Measurements from ENCODE around the gene CCDC186. TPM values are rescaled to one million over a fixed set of nuclear protein-coding genes. Genes with fewer than 3 reads are reported as not detected.
A peak's percentile ranks its signal among the peaks of the same experiment; 100 is the strongest.

The CCDC186 gene
- polyA plus RNA-seq (ENCODE audit: insufficient read length): 10.3 TPM

DNA sequence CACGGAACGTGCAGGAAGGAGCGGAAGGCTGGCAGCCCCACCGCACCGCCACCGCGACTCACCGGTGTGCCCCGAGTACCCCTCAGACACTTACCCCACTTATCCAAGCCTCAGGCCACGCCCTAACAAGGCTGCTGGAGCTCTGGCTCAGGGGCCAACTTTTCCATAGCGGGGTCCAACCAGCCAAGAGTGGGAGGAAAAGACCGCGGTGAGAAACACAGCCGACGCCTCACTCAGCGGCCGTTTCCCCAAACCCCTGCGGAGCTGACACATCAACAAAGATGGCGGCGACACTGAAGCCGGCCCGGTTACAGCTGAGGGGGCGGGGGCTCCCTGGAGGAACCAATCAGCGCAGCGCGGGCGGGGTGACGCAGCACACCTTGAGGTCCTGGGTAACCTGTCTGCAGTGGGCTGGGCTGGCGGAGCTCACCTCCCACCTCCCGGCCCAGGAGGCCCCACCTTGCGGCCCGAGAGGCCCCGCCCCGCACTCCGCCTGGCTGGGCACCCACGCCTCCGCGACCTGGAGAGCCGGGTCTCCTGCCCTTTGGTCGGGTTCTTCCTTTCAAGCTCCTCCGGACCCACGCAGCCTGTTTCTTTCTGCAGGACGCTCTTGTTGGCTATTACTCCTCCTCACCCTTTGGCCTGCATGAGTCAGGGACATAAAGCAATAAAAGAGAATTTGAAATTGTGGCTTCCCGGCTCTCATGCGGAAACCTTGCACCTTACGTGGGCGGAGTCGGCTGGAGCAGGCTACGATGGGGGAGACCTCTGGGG, at the start of gene CCDC186:
CCDC186 (minus strand) TSS at position 283 of the 774 bp plus-strand sequence. CDS start 10,935 bp downstream, outside the sequence.
- peak; percentile 85 for DNase-seq

DNA sequence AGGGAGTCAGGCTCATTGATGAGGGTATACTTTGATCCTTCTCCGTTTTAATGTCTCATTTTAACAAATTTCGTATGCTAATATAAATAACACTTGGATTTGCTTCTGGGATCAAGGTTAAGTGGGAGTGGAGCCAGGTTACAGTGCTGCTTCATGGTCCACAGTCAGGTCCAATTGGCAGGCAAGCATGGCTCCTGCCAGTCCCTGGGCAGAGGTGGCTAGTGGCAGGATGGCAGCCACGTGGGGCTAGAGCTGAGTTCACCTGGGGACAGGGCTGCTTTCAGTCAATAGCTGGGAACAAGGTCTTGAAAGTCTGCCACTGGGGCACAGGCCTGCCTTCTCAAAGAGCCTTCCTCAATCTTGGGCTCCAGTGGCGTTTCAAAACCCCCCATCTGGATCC, 49.1 kb upstream of the CCDC186 start:
- no peak for DNase-seq

DNA sequence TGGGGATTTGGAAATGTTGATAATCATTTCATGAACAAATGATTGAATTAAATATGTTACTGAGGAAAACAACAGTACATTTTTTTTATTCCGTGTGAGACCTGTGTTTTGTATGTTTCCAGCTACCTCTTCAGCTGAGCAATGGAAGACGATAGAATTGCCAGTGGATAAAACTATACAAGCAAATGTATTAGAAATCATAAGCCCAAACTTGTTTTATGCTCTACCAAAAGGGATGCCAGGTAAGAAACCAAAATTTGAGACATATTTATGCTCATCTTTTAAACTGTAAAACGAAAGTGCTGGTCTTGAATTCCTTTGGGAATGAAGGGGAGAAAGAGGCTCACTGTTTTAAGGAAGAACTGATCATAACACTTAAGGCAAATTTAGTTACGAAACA, 47.2 kb upstream of the CCDC186 start:
- DNase-seq: no peak

DNA sequence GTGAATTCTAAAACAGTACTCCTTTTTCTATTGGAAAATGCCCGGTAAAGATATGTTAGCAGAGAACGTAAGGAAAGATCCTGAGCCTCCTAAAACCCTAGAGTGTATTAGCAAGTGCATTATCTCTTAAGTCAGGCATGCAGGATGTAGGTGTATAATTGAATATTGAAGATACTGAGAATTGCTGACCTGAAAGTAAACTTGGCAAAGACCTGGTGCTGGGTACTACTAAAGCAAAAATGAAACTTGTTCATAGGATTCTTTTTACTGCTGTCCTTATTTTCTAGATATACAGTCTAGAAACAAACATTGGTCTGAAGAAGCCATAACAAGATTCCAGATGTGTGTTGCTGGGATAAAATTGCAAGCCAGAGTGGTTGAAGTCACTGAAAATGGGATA, 46.3 kb upstream of the CCDC186 start:
- DNase-seq: no peak

DNA sequence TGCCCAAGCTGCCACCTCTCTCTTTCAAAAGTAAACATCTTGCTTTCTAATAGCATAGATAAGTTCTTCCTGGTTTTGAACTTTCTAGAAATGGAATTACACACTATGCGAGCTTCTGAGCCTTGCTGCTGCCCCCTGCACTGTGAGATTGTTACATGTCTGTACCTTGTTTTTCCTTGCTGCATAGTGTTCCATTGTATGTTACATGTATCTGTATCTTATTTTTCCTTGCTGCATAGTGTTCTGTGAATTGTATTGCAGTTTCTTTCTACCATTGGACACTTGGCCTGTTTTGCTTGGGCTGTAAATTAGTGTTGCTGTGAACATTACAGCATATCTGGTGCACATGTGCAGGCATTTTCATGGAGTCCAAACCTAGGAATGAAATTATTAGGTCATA, 41.0 kb upstream of the CCDC186 start:
- DNase-seq: no peak

DNA sequence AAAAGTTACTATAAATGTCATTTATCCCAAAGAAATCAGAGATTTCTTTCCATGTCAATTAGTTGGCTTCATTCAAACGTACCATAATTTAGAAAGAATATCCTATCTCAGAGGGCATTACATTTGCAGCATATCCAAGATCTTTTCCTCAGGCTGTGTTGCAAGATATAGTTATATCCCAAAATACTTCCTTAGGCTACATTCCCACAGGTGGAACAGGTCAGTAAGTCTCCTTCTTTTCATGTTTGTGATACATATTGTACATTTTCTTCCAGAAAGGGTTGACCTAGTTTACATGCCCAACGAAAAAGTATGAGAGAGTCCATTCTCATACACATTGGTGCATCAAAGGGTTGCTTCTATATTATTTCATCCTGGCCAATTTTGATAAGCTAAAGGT, 38.1 kb upstream of the CCDC186 start:
- no peak for DNase-seq

DNA sequence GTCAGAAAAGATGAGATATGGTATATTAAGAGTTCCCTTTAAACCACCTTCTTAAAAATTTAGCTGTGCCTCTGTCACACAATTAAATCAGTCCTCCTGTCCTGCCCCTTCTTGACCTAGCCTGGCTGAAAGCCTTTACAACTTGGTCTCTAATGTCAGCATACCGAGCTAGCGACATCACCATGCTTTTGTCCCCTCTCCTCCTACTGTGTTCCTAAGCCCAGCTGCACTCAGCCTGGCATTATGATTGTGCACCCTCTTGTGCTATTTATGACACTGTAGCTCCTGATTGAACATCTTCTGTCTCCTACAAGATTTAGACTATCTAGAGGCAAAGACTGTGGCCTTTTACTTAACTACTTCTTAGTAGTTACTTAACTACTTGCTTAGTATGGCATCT, 34.3 kb upstream of the CCDC186 start:
- no peak for DNase-seq

DNA sequence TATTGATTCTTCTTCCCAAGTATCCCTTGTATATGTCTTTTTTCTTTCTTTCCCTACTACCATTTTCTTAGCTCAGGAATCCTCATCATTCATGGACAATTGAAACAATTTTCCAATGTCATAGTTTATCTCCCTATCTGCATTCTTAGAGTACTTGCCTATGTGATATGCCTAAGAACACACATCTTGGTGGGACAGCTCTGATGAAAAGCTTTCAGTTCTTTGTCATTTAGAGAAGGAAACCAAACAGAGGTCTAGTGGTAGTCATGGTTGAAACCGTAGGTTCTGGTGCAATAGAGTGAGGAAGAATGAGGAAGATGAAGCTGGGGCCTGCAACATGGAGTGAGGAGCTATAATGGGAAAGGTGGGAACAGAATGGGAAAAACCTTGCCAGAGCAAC, 33.3 kb upstream of the CCDC186 start:
- no peak for DNase-seq

DNA sequence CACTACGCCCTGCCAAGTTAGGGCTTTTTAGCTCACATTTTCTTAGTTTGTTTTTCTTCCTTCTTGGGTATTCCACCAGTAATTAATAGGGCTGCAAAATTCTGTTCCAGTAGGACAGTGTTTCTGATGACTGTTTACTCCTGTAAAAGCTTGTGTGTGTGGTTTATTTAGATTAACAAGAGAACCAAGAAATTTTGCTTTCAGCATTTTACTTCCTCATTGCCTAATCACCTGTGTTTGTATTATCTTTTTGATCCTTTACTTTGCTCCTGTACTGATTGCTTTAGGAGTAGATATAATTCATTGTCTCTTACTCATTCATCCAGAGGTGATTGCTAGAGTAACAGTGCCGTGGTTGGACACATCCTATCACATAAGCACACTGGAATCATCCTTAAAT, 32.9 kb upstream of the CCDC186 start:
- DNase-seq: no peak

DNA sequence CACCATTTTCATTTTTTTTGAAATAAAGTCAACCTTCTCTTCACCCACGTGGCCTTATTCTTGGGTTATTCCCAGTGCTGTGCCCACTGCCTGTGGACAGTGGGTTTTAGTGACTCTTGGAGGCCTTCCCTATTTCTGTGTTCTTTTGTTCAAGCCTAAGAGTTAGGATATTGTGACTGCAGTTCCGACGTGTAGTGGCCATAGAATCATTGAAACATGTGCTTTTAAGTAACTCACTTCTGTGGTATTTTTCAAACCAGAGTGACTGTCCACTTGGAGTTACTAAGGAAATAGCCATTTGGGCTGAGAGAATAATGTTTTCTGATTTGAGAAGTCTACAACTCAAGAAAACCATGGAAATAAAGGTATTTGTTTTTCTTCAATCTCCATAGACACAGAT, 28.8 kb upstream of the CCDC186 start:
- DNase-seq: no peak

DNA sequence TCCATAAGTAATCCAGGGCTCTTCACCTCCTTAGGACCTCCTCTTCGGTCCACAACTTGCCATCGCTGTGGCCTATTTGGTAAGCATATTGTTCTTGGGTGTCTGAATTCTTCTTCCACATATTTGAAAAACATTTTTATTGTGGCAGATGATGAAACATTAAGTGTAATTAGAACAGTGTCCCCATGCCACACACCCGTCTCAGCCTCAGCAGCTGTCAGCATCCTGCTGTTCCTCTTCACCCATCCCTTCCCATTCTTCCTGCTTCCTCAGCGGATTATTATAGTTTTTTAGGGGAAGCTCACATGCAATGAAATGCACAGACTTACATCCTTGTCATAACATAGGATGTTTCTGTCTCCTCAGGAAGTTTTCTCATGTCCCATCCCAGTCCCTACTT, 25.2 kb upstream of the CCDC186 start:
- no peak for DNase-seq

DNA sequence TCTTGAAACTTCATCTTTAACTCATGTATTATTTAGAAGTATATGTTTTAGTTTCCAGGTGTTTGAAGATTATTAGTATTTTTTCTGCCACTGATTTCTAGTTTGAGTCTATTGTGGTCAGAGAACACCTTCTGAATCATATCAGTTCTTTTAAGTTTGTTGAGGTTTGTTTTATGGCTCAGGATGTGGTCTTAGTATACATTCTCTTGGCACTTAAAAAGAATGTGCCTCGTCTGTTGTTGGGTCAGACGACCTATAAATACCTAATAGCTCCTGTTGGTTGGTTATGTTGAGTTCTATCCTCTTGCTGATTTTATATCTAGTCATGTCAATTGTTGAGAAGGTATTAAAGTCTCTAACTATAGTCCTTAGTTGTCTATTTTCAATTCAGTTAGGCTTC, 21.1 kb upstream of the CCDC186 start:
- no peak for DNase-seq

DNA sequence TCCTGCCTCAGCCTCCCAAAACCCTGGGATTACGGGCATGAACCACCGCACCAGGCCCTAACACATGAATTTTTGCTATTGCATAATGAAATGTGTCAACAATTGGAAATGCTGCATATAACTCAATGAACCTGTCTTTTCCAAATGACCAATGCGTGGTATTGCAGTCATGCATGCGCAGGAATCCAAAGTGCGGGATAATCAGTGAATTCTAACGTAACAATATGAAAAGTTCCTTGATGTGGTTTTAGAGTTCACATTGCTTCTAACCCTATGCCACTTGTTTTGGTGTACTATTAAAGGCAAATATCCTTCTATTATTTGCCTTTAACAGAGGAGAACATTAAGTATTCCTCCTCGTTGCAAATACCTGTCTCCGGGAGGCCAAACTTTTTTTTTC, 15.7 kb upstream of the CCDC186 start:
- no peak for DNase-seq

DNA sequence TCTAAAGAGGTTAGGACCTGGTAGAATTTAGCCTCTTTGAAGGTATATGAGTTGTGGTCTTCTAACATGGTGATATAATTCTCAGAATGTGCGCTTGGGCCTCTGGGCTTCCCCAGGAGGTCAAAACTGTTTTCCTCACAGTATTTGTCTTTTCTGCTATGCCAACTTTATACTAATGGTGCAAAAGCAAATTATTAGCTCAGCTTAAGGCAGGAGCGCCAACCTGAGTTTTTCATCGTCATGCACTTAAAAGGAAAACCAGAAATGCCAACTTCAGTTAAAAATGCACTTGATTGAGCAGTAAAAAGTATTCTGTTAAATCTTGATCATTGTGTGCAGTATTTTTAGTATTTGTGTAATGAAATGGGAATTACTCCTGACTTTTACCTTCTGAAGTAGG, 14.9 kb upstream of the CCDC186 start:
- no peak for DNase-seq

DNA sequence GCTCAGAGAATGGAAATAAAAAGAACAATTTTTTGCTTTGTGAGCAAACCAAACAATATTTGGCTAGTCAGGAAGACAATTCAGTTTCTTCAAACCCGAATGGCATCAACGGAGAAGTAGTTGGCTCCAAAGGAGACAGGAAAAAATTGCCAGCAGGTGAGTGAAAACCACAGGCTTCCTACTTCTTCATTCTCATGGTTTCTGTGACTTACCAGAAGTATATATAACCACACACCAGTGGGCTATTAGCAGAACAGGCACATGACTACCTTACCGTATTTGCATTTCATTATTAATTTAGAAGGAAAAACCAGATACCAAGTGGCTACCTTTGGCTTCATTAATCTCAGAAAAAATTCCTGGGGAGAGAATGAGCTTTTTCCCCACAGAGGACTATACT, 14.0 kb upstream of the CCDC186 start:
- no peak for DNase-seq

DNA sequence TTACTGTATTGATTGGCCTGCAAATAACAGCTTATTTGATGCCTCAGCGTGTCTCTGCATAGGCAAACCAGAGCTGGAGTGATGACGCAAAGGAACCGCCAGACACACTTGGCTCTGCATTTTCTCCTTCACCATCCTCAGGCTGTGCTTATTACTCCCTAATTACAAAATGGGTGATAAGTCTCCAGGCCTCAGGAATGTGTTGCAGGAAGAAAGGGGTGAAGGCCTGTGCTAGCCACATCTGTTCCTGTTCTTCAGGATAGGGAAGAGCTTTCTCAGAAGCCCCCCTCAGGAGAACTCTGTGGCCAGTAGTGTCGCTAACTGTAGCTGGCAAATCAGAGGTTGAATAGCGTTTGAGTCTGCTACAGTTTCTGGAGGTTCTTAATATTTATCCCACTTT, 10.3 kb upstream of the CCDC186 start:
- no peak for DNase-seq

DNA sequence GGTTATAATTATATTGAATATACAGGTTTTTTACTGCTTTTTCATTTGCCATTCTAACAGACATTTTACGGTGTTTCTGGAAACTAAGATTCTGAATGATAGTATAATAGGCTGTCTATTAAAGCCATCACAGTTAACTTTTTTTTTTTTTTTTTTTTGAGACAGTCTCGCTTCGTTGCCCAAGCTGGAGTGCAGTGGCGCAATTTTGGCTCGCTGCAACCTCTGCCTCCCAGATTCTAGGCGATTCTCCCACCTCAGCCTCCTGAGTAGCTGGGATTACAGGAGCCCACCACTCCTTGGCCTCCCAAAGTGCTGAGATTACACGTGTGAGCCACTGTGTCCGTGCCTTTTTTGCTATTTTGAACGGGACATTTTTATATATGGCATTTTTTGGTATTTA, 9.6 kb upstream of the CCDC186 start:
- no peak for DNase-seq

DNA sequence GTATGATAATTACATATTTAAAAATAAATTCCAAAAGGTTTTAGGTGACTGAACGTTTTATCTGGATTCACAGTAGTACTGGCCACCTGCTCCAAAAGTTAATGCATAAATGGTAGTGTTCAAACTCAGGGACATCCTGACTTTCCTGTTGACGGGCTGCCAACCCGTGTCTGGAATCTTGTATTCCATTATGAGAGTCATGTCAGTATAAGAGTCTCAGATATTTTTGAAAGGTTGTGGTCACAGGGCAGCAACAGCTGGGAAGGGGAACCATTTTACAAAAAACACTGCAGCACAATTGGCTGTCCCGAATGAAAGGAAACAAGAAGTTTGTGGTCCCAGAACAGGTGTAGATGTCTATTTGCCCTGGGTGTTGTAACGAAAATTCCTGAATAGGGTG, 8.0 kb upstream of the CCDC186 start:
- peak; percentile 26 for DNase-seq

DNA sequence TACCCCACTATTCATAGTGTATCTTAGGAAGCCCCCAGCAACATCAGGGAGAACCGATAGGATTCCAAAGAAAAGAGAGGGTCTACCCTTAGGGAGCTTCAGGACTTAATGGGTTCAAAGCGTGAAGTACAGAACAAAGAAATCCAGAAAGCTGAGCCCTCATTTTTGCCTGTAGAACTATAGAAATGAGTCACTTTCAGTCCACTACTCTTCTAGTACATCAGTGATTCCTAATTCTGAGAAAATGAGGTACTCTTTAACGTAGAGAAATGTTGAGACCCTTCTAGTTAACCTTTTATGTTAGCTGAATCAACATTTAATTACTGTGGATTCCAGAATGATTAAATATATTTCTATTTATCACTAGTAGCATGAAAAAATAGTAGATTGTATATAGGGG, 6.9 kb upstream of the CCDC186 start:
- DNase-seq: no peak

DNA sequence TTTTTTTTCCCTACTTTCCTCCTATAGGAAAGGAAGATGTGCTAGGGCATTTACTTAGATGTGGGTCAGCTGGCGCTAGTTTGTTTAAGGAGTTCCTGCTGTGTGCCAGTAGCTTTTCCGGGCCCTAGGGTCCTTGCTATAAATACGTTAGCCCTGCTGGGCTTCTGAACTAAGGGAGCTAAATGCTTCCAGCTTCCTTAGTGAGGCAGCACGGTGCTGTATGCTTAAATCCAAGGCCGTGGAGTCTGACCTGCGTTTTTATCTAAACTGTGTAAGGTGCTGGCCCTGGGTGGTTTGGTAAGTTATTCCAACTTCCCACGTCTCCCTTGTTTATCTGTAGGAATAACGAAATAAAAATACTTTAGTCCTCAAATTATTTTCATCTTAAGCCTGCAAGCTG, 5.7 kb upstream of the CCDC186 start:
- DNase-seq: no peak

DNA sequence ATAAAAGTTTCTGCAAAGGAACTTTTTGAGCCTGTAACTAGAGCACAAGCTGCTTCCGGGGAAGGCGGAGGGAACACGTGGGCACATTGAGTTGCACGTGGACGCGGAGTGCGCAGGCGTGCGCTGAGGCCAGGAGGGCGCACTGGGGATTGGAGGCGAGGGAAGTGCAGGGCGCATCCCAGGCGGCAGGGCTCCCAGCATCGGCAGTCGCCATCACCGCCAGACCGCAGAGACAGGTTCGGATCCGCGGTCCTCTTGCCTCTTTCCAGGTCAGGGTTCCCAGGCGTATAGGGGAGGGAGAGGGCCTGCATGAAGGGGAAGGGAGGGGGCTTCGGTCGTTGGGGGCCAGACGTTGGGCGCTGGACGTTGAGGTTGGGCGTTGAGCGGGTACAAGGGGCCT, 5.1 kb upstream of the CCDC186 start, which contains the start of gene TDRD1:
TDRD1 (plus strand) TSS at position 206 of the 400 bp plus-strand sequence. CDS start 8,479 bp downstream, outside the sequence.
- DNase-seq: no peak

DNA sequence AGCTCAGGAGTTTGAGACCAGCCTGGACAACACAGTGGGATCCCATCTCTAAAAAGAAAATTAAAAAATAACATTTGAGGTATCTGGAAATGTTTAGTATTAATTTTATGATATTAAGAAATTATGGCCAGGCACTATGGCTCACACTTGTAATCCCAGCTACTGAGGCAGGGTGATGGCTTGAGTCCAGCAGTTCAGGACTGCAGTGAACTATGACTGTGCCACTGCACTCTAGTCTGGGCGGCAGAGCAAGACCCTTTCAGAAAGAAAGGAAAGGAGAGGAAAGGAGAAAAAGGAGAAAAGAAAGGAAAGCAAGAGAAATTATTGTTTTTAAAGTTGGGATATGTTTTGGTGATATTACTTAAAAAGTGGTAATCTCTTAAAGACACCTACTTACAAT, 2.5 kb upstream of the CCDC186 start:
- DNase-seq: no peak

DNA sequence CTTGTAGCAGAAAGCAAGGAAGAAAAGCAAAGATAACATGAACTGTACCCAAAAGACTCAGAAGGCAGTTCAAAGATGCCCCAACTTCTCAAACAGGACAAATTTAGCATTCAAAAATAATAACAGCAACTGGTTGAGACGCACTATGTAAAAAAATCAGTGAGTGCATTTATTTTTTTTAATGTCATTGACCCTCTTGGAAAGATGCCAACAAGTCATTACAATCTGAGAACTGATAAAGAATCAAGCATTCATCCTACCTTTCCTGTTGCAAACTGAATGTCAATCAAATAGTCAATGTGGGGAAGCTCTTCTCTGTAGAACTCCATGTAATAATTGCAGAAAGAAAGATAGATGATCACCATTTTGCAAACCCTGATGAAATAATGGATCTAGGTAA, 1.7 kb upstream of the CCDC186 start:
- DNase-seq: no peak

DNA sequence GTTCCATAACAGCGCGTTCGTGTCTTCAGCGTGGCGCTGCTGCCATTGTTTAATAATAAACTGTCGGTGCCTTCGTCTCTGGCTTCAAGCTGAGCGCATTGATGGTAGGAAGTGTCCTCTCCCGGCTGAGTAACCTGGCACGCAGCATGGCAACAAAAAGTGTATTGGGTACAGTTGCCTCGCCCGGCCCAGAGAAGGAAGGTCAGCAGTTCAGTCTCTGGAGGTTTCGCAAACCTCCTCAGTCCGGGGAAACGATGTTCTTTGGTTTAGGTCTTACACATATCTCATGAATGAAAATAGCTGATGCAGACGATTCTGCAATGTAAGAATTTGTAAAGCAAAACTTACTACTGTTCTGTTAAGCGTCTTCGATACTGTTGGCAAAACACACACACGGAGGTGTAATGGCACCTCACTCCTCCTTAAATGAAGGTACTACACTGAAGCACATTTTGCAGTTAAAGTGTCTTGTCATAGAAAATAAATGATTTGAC, 739 bp upstream of the CCDC186 start:
- peak; percentile 5 for DNase-seq

DNA sequence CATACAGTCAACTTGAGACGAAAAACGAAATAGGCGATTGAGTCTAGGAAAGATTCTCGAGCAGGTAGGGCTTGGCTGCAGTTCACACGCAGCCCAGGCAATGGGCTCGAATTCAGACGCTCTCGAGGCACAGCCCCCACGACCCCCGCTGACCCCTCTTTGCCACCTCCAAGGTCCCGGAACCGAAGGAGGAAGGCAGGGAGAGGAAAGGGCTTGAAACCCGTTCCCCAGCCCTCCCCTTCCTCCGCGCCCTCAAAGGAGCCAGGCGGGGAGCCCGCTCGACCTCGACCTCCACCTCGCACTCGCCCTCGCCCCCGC, 441 bp downstream of the CCDC186 start:
- no peak for DNase-seq
